Endothelial cell of umbilical vein (primary cell): Measurements from ENCODE around the gene QRFP. TPM values are rescaled to one million over a fixed set of nuclear protein-coding genes. Genes with fewer than 3 reads are reported as not detected.

ENCODE experiments used
- BruUV-seq: library from RNA; stranded (reverse); fragments of 400-500 nt; replicated peaks from 2 replicates; lab custom pipeline; 2021; lab: Mats Ljungman, UMichigan
- CTCF ChIA-PET: fragments of 300-600, 350-600 bp; sonication (Branson Sonifier 250); formaldehyde crosslinking; loops from one replicate; lab custom pipeline; 2021; ENCODE audit warnings: antibody characterized with exemption, inconsistent platforms; lab: Charles Lee
- POLR2A ChIA-PET: fragments of 300-600, 350-600 bp; sonication (Branson Sonifier 250); formaldehyde crosslinking; loops from one replicate; lab custom pipeline; 2021; ENCODE audit warnings: antibody characterized with exemption, inconsistent platforms; lab: Charles Lee
- DNase-seq: peaks from one replicate; pipeline ENCODE4 v3.0.0-alpha.2; 2011; ENCODE audit warnings: low read depth, low spot score
- FAIRE-seq: peaks from 2 replicates; lab custom pipeline; 2011; peaks lifted over from hg19 to GRCh38; lab: Jason Lieb, UNC
- H2AFZ ChIP-seq: 2 replicates; pipeline ENCODE4 v1.6.0; 2012; ENCODE audit warnings: low read depth, low read length, control low read depth, inconsistent platforms
- H3K27ac ChIP-seq: 2 replicates; pipeline ENCODE4 v1.5.1; 2011; ENCODE audit warnings: low read depth, mild to moderate bottlenecking, control low read depth, low read length, moderate library complexity; ENCODE audit not compliant: insufficient read depth
- H3K27me3 ChIP-seq, 2 experiments: 2 replicates each; pipeline versions ENCODE4 v1.6.0 to v1.6.1; 2011; ENCODE audit warnings: low read length in 2 of 2, mixed read lengths in 1 of 2; ENCODE audit not compliant: control insufficient read depth in 2 of 2, insufficient read depth in 2 of 2
- H3K36me3 ChIP-seq, 2 experiments: 2 replicates in 1 of 2; 3 replicates in 1 of 2; pipeline ENCODE4 v1.5.1; 2011; ENCODE audit warnings: low read length in 2 of 2, mild to moderate bottlenecking in 1 of 2, moderate library complexity in 1 of 2; ENCODE audit not compliant: control insufficient read depth in 2 of 2, insufficient read depth in 2 of 2; ENCODE audit errors: extremely low read depth in 1 of 2
- H3K4me1 ChIP-seq: 3 replicates; pipeline ENCODE4 v1.5.1; 2011; ENCODE audit warnings: mild to moderate bottlenecking, low read length; ENCODE audit not compliant: control insufficient read depth, insufficient read depth; ENCODE audit errors: extremely low read depth
- H3K4me2 ChIP-seq: 2 replicates; pipeline ENCODE4 v1.6.1; 2011; ENCODE audit warnings: low read length, control low read depth, mixed read lengths; ENCODE audit not compliant: insufficient read depth
- H3K4me3 ChIP-seq, 3 experiments: fragments of 200-600 bp in 1 of 3; sonication (generic), shearing (Covaris generic) in 1 of 3; replicated peaks in 1 of 3; 2 replicates each; pipeline ENCODE4 v1.5.1; 2011 to 2016; ENCODE audit warnings: control low read depth in 3 of 3, low read length in 3 of 3, mild to moderate bottlenecking in 2 of 3, inconsistent platforms in 1 of 3, low read depth in 1 of 3, moderate library complexity in 1 of 3; ENCODE audit not compliant: insufficient read depth in 1 of 3
- H3K79me2 ChIP-seq: 2 replicates; pipeline ENCODE4 v1.6.0; 2012; ENCODE audit warnings: low read length, inconsistent platforms; ENCODE audit not compliant: control insufficient read depth, insufficient read depth
- H3K9ac ChIP-seq: replicated peaks from 2 replicates; pipeline ENCODE3; 2011; ENCODE audit warnings: low read length, control low read depth; ENCODE audit not compliant: insufficient read depth; ENCODE audit errors: extremely low read depth
- H3K9me1 ChIP-seq: replicated peaks from 3 replicates; pipeline ENCODE4 v1.6.0; 2011; ENCODE audit warnings: mild to moderate bottlenecking, low read length; ENCODE audit not compliant: control insufficient read depth, insufficient read depth; ENCODE audit errors: extremely low read depth
- H3K9me3 ChIP-seq: replicated peaks from 2 replicates; pipeline ENCODE4 v1.5.1; 2012; ENCODE audit warnings: low read length, inconsistent platforms; ENCODE audit not compliant: control insufficient read depth, insufficient read depth
- H4K20me1 ChIP-seq: replicated peaks from 2 replicates; pipeline ENCODE3; 2011; ENCODE audit warnings: mild to moderate bottlenecking, low read length; ENCODE audit not compliant: control insufficient read depth, insufficient read depth; ENCODE audit errors: extremely low read depth
- EZH2 ChIP-seq: IDR thresholded peaks from 2 replicates; pipeline ENCODE4 v1.6.1; 2012; ENCODE audit warnings: borderline replicate concordance, low read depth, mild to moderate bottlenecking, moderate library complexity, low read length, inconsistent platforms; ENCODE audit not compliant: severe bottlenecking
- FOS ChIP-seq: IDR thresholded peaks from 2 replicates; pipeline ENCODE4 v1.6.1; 2011; ENCODE audit warnings: mild to moderate bottlenecking, low read length, moderate library complexity, borderline replicate concordance; ENCODE audit not compliant: insufficient read depth
- GATA2 ChIP-seq: IDR thresholded peaks from 2 replicates; pipeline ENCODE4 v1.7.0; 2011; ENCODE audit warnings: low read depth, mild to moderate bottlenecking, moderate library complexity, mixed read lengths, low read length; ENCODE audit not compliant: insufficient read length, insufficient read depth
- JUN ChIP-seq: IDR thresholded peaks from 2 replicates; pipeline ENCODE4 v1.6.1; 2011; ENCODE audit warnings: borderline replicate concordance, low read depth; ENCODE audit not compliant: insufficient read length, insufficient read depth
- MYC ChIP-seq: IDR thresholded peaks from one replicate; pipeline ENCODE4 v1.6.1; 2011; ENCODE audit warnings: mild to moderate bottlenecking, low read depth, low read length
- POLR2A ChIP-seq: IDR thresholded peaks from 2 replicates; pipeline ENCODE4 v1.6.1; 2012; ENCODE audit warnings: low read depth, mild to moderate bottlenecking, control low read depth, low read length
- POLR2AphosphoS5 ChIP-seq: IDR thresholded peaks from 2 replicates; pipeline ENCODE4 v1.6.1; 2012; ENCODE audit warnings: low read depth, mild to moderate bottlenecking, control low read depth, low read length, moderate library complexity; ENCODE audit not compliant: insufficient read depth
- dilution Hi-C: fragments of 300-500 bp; cut with MboI; formaldehyde crosslinking; loops from one replicate; pipeline ENCODE4 v1.15.0; 2019; ENCODE audit warnings: low sequenced_read_pairs; ENCODE audit not compliant: extremely low pct_ligation_motif_present
- intact Hi-C: fragments of 100-400 bp; cut with micrococcal nuclease; formaldehyde crosslinking; loops from one replicate; pipeline ENCODE4 v1.10.0; 2022
- polyA plus RNA-seq, 4 experiments: library from polyadenylated mRNA; depleted of rRNA in 3 of 4; stranded (reverse) in 3 of 4; unstranded in 1 of 4; fragments of >200 nt; gene quantifications; 2 replicates each; pipeline versions ENCODE4 v1.2.1 to v1.2.3, GENCODE V29; 2011 to 2012; ENCODE audit warnings: missing spikeins in 1 of 4
- total RNA-seq: library from RNA; stranded (reverse); gene quantifications from 2 replicates; pipeline ENCODE4 v1.2.3, GENCODE V29; 2021
- TF ChIP-seq, protein P1 (sequence below): IDR thresholded peaks from 2 replicates; pipeline ENCODE4 v1.6.1; 2011; ENCODE audit not compliant: insufficient read depth, insufficient read length
- TF ChIP-seq, protein P2 (sequence below), 2 donors: IDR thresholded peaks; 1 replicate in 1 of 2; 2 replicates in 1 of 2; pipeline ENCODE4 v1.5.1; 2011; ENCODE audit warnings: low read length in 2 of 2, mild to moderate bottlenecking in 2 of 2, moderate library complexity in 2 of 2, control low read depth in 1 of 2, inconsistent platforms in 1 of 2, low read depth in 1 of 2; ENCODE audit not compliant: insufficient read depth in 1 of 2; ENCODE audit errors: extremely low read depth in 1 of 2

The QRFP gene
- total and polyA plus RNA-seq, 2 donors (not counting 3 experiments of a cell fraction or from before 2014, with no cell fraction given), result not detected

DNA sequence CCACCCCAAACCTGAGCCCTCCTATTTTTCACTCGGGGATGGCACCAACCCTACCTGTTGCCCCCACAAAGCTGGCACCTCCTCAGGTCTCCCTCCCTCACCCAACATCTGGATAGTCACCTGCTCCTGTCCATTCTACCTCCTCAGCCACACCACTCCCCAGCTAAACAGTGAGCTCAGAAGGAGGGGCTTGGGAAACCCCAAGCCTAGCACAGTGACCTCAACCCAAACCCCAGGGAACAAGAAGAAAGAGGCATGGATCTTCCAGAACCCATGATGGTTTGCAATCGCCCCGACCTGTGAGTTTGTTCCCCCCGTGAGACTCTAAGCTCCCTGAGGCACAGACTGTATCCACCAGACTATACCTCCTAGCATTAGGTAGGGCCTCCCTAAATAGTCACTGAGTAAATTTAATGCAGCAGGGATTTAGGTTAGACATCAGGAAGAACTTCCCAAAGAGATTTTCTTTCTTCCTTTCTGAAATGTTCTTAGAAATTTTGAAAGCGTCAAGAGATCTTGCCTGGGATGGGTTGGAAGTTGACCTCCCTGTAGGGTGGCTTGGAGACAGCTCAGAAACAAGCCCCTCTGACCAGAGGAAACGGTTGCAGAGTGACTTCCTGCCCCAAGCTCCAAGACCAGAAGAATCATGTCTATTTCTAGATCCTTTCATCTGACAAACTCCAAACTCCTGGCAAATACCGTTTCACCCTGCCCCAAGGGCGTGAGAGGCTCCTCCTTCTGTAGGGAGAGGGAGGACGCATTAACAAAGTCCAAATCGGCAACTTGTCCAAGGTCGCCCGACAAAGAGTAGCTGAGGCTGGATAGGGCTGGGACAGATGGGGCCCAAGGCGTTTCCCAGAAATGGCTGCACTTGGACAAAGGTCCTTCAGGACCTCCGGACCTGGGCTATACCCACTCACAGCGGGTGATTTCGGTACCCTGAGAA, 38.4 kb upstream of the QRFP start:
- intact Hi-C loops, result no loop called here
- Histone ChIP-seq H3K4me3 (no peak overlapping the region), H4K20me1 (no peaks in the 10 kb centered on the region), H3K9me3 (no peaks in the 10 kb centered on the region), H3K79me2 (no peaks in the 10 kb centered on the region), H3K27me3 (peaks cover 26 to 37% of the 10 kb centered on the region in 2 experiments), H2AFZ (no peak overlapping the region), H3K36me3 (no peaks in the 10 kb centered on the region), H3K9ac (no peak overlapping the region), H3K4me1 (peaks cover 3% of the 10 kb centered on the region), H3K9me1 (no peaks in the 10 kb centered on the region), H3K4me2 (no peak overlapping the region), H3K27ac (no peak overlapping the region)
- no peak for DNase-seq
- dilution Hi-C loops, result no loop called here
- TF ChIP-seq, protein P1, sequence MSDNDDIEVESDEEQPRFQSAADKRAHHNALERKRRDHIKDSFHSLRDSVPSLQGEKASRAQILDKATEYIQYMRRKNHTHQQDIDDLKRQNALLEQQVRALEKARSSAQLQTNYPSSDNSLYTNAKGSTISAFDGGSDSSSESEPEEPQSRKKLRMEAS, result no peak
- TF ChIP-seq FOS (no peak), EZH2 (no peak), GATA2 (no peak), POLR2AphosphoS5 (no peak), JUN (no peak), POLR2A (no peak), MYC (no peak)
- TF ChIP-seq, protein P2, sequence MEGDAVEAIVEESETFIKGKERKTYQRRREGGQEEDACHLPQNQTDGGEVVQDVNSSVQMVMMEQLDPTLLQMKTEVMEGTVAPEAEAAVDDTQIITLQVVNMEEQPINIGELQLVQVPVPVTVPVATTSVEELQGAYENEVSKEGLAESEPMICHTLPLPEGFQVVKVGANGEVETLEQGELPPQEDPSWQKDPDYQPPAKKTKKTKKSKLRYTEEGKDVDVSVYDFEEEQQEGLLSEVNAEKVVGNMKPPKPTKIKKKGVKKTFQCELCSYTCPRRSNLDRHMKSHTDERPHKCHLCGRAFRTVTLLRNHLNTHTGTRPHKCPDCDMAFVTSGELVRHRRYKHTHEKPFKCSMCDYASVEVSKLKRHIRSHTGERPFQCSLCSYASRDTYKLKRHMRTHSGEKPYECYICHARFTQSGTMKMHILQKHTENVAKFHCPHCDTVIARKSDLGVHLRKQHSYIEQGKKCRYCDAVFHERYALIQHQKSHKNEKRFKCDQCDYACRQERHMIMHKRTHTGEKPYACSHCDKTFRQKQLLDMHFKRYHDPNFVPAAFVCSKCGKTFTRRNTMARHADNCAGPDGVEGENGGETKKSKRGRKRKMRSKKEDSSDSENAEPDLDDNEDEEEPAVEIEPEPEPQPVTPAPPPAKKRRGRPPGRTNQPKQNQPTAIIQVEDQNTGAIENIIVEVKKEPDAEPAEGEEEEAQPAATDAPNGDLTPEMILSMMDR (IDR thresholded peaks at IDR 0.05; ENCODE audit: extremely low read depth in 1 of 2, insufficient read depth in 1 of 2, low read depth in 1 of 2, low read length in 2 of 2), result no peak
- FAIRE-seq, result no peak
- no TSS peak for BruUV-seq
- ChIA-PET CTCF (interaction anchor here (0.9 to 3.1 kb wide), 2 partner anchors 63 to 68 kb away, joined by 3 to 10 read pairs; no protein-coding TSS in a partner anchor), POLR2A (no interaction called here)
